Bronchial epithelial cell (primary cell): ENCODE results near the gene AOAH. TPM values are rescaled to one million over a fixed set of nuclear protein-coding genes. Genes with fewer than 3 reads are reported as not detected.
A peak's percentile ranks its signal among the peaks of the same experiment; 100 is the strongest.

Source experiments
- DNase-seq: peaks from one replicate; pipeline ENCODE4 v3.0.0-alpha.2; 2010; ENCODE audit warnings: low read depth
- FAIRE-seq: peaks from 2 replicates; lab custom pipeline; 2011; peaks lifted over from hg19 to GRCh38; lab: Jason Lieb, UNC
- H3K27me3 ChIP-seq: 2 replicates; pipeline ENCODE4 v1.5.1; 2011; ENCODE audit warnings: low read length; ENCODE audit not compliant: control insufficient read depth, insufficient read depth
- H3K36me3 ChIP-seq: 2 replicates; pipeline ENCODE4 v1.5.1; 2011; ENCODE audit warnings: low read length; ENCODE audit not compliant: control insufficient read depth, insufficient read depth
- H3K4me3 ChIP-seq: 2 replicates; pipeline ENCODE4 v1.5.1; 2011; ENCODE audit warnings: mild to moderate bottlenecking, low read depth, low read length, control low read depth
- CTCF ChIP-seq: IDR thresholded peaks from 2 replicates; pipeline ENCODE4 v1.5.1; 2011; ENCODE audit warnings: mild to moderate bottlenecking, moderate library complexity, low read length, control low read depth, inconsistent platforms; ENCODE audit not compliant: insufficient read depth, severe bottlenecking
- total RNA-seq: library from RNA; depleted of rRNA; stranded (reverse); fragments of >200 nt; gene quantifications from 2 replicates; pipeline ENCODE4 v1.2.1, GENCODE V29; 2014

The AOAH gene
- total RNA-seq, 1 donor from 2014 or later: not detected

GRCh38 chr7:36746347-36746746, 22.1 kb upstream of the AOAH start:
- H3K27me3 ChIP-seq: no peaks in the 10 kb centered on the region
- no peak for TF ChIP-seq CTCF
- FAIRE-seq (no peak), DNase-seq (no peak)
- H3K4me3 ChIP-seq: no peak overlapping the region
- H3K36me3 ChIP-seq: no peaks in the 10 kb centered on the region

GRCh38 chr7:36742911-36743775, 18.8 kb upstream of the AOAH start:
- Histone ChIP-seq H3K36me3 (no peaks in the 10 kb centered on the region), H3K27me3 (no peaks in the 10 kb centered on the region), H3K4me3 (no peak overlapping the region)
- TF ChIP-seq CTCF: no peak
- FAIRE-seq: no peak
- no peak for DNase-seq

- FAIRE-seq: no peak
- Histone ChIP-seq H3K27me3 (no peaks in the 10 kb centered on the region), H3K36me3 (no peaks in the 10 kb centered on the region), H3K4me3 (no peak overlapping the region)
- no peak for DNase-seq
- TF ChIP-seq CTCF: no peak
These were observed 17.6 kb upstream of the AOAH start for GRCh38 chr7:36741866-36742265.

GRCh38 chr7:36739351-36739750, 15.1 kb upstream of the AOAH start:
- DNase-seq (peak; percentile 8), FAIRE-seq (no peak)
- TF ChIP-seq CTCF: no peak
- no peaks in the 10 kb centered on the region for H3K27me3 ChIP-seq
- no peak overlapping the region for H3K4me3 ChIP-seq
- no peaks in the 10 kb centered on the region for H3K36me3 ChIP-seq

- Histone ChIP-seq H3K27me3 (no peaks in the 10 kb centered on the region), H3K4me3 (no peak overlapping the region), H3K36me3 (no peaks in the 10 kb centered on the region)
- no peak for FAIRE-seq
- TF ChIP-seq CTCF: no peak
- no peak for DNase-seq
These were observed 12.6 kb upstream of the AOAH start for GRCh38 chr7:36736899-36737211.
